ENCODE data around the gene SLCO2A1.

GRCh38 chr3:133928903-133929607 lies 100.7 kb downstream of the SLCO2A1 start:
- no peak for TF ChIP-seq CTCF (conservative IDR thresholded peaks at IDR 0.05 in 1 of 2, IDR thresholded peaks at IDR 0.05 in 1 of 2; ENCODE audit: low read depth in 1 of 2, low read length in 2 of 2)
- TF ChIP-seq EZH2 (IDR thresholded peaks at IDR 0.05; ENCODE audit: low read length, missing control alignments) = no peak

Data from fibroblast of lung (primary cell).